Measurements from ENCODE around the gene SRSF6. TPM values are rescaled to one million over a fixed set of nuclear protein-coding genes. Genes with fewer than 3 reads are reported as not detected.

The SRSF6 gene
- total RNA-seq (83.6 and 90.7 TPM in 2 replicates), polyA plus RNA-seq (31.0 and 38.0 TPM in 2 replicates)

DNA sequence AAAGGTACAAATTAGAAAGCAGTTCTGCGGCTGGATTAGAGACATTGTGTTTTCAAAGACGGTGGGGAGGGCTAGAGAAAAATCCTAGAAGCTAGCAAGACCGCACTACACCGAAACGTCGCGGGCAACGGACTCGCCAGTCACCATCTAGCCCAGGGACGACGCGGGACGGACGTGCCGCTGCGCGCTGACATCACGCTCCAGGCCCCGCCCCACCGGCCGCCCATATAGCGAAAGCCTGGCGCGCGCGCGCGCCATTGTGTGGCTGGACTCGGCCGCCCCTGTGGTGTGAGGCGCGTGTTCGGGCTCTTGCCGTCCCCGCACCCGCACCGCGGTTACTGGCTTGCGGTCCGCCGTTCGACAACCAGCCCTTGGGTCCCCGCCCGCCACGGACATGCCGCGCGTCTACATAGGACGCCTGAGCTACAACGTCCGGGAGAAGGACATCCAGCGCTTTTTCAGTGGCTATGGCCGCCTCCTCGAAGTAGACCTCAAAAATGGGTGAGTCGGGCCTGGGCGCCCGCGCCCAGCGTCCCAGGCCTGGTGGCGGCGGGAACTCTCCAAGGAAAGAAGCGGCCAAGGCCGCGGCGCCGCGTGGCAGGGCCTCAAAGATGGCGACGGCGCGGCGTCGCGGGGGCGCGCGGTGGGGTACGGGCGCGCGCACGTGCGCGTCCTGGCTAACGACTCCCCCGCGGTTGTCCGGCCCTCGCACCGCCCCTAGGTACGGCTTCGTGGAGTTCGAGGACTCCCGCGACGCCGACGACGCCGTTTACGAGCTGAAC, at the start of gene SRSF6:
Gene SRSF6 (plus strand): TSS at position 257 of the 782 bp plus-strand sequence. CDS start 138 bp downstream, at position 395.
- Histone ChIP-seq H4K20me1 (ENCODE audit: insufficient read depth, poor library complexity, severe bottlenecking) (peaks cover 46% of the 10 kb centered on the region), H3K9me3 (ENCODE audit: low read depth) (no peaks in the 10 kb centered on the region), H3K27ac (peak within 1 kb of the TSS; percentile 100), H3K4me1 (ENCODE audit: insufficient read depth) (no peaks in the 10 kb centered on the region), H3K4me2 (peak within 1 kb of the TSS; percentile 89), H2AFZ (peak within 1 kb of the TSS; percentile 55), H3K4me3 (peak within 1 kb of the TSS; percentile 75), H3K36me3 (replicated peaks; ENCODE audit: insufficient read depth, low read depth) (peaks cover 10% of the 10 kb centered on the region), H3K27me3 (no peaks in the 10 kb centered on the region), H3K9me2 (replicated peaks; ENCODE audit: insufficient read depth) (no peaks in the 10 kb centered on the region), H3K79me2 (peaks cover 45% of the 10 kb centered on the region)
- no peak for TF ChIP-seq EZH2 (IDR thresholded peaks at IDR 0.05; ENCODE audit: borderline replicate concordance)
- TF ChIP-seq, protein P1, sequence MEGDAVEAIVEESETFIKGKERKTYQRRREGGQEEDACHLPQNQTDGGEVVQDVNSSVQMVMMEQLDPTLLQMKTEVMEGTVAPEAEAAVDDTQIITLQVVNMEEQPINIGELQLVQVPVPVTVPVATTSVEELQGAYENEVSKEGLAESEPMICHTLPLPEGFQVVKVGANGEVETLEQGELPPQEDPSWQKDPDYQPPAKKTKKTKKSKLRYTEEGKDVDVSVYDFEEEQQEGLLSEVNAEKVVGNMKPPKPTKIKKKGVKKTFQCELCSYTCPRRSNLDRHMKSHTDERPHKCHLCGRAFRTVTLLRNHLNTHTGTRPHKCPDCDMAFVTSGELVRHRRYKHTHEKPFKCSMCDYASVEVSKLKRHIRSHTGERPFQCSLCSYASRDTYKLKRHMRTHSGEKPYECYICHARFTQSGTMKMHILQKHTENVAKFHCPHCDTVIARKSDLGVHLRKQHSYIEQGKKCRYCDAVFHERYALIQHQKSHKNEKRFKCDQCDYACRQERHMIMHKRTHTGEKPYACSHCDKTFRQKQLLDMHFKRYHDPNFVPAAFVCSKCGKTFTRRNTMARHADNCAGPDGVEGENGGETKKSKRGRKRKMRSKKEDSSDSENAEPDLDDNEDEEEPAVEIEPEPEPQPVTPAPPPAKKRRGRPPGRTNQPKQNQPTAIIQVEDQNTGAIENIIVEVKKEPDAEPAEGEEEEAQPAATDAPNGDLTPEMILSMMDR (IDR thresholded peaks at IDR 0.05; ENCODE audit: poor library complexity) = no peak
- no peak for TF ChIP-seq EZH2phosphoT487 (IDR thresholded peaks at IDR 0.05; ENCODE audit: low read depth, severe bottlenecking, unreplicated experiment)
- WGBS (ENCODE audit: low lambda C conversion rate, missing lambda C conversion rate) = 2% methylated on average over 94 of the region's 101 CpGs
- DNase-seq (ENCODE audit: low spot score) = peak; percentile 98

GRCh38 chr20:43408848-43409576, 48.7 kb upstream of the SRSF6 start:
- TF ChIP-seq, protein P1 (IDR thresholded peaks at IDR 0.05; ENCODE audit: poor library complexity) = peak; percentile 57
- TF ChIP-seq EZH2phosphoT487 (IDR thresholded peaks at IDR 0.05; ENCODE audit: low read depth, severe bottlenecking, unreplicated experiment) (no peak), EZH2 (IDR thresholded peaks at IDR 0.05; ENCODE audit: borderline replicate concordance) (no peak)

GRCh38 chr20:43409577-43409913, 48.2 kb upstream of the SRSF6 start:
- WGBS (ENCODE audit: low lambda C conversion rate, missing lambda C conversion rate) = 38% methylated on average over 1 of the region's 2 CpGs
- Histone ChIP-seq H3K9me2 (replicated peaks; ENCODE audit: insufficient read depth) (no peaks in the 10 kb centered on the region), H3K27ac (no peak overlapping the region), H3K4me2 (no peak overlapping the region), H3K36me3 (replicated peaks; ENCODE audit: insufficient read depth, low read depth) (no peaks in the 10 kb centered on the region), H4K20me1 (ENCODE audit: insufficient read depth, poor library complexity, severe bottlenecking) (no peaks in the 10 kb centered on the region), H2AFZ (no peak overlapping the region), H3K4me3 (no peak overlapping the region), H3K4me1 (ENCODE audit: insufficient read depth) (no peaks in the 10 kb centered on the region), H3K9me3 (ENCODE audit: low read depth) (peaks cover 5% of the 10 kb centered on the region), H3K27me3 (no peaks in the 10 kb centered on the region), H3K79me2 (no peaks in the 10 kb centered on the region)
- TF ChIP-seq EZH2phosphoT487 (IDR thresholded peaks at IDR 0.05; ENCODE audit: low read depth, severe bottlenecking, unreplicated experiment) = no peak
- DNase-seq (ENCODE audit: low spot score) = no peak

More at GRCh38 chr20:43408848-43409576, 48.7 kb upstream of the SRSF6 start:
- Histone ChIP-seq H3K36me3 (replicated peaks; ENCODE audit: insufficient read depth, low read depth) (no peaks in the 10 kb centered on the region), H3K9me2 (replicated peaks; ENCODE audit: insufficient read depth) (no peaks in the 10 kb centered on the region), H3K9me3 (ENCODE audit: low read depth) (peaks cover 5% of the 10 kb centered on the region), H3K4me2 (no peak overlapping the region), H3K4me1 (ENCODE audit: insufficient read depth) (no peaks in the 10 kb centered on the region), H3K79me2 (no peaks in the 10 kb centered on the region), H4K20me1 (ENCODE audit: insufficient read depth, poor library complexity, severe bottlenecking) (no peaks in the 10 kb centered on the region), H3K27ac (no peak overlapping the region), H2AFZ (no peak overlapping the region), H3K27me3 (no peaks in the 10 kb centered on the region), H3K4me3 (no peak overlapping the region)
- WGBS (ENCODE audit: low lambda C conversion rate, missing lambda C conversion rate) = 26% methylated on average over 11 of the region's 11 CpGs
- DNase-seq (ENCODE audit: low spot score) = peak; percentile 35
